Retina (tissue), 1 donor: ENCODE results near the gene SYNRG.

Experiments
- DNase-seq: peaks from one replicate; pipeline ENCODE4 v3.0.0-alpha.2; 2016

SYNRG gene

GRCh38 chr17:37493249-37494027, 115.8 kb downstream of the SYNRG start:
- DNase-seq: no peak

- no peak for DNase-seq
Observed at GRCh38 chr17:37492167-37492566, 117.1 kb downstream of the SYNRG start.

- peak; percentile 36 for DNase-seq
Observed at GRCh38 chr17:37490638-37491614, 118.3 kb downstream of the SYNRG start.

- DNase-seq: peak; percentile 75
Observed at GRCh38 chr17:37490022-37490587, 119.1 kb downstream of the SYNRG start.

- DNase-seq: peak; percentile 81
Observed at GRCh38 chr17:37489197-37490001, 119.8 kb downstream of the SYNRG start, which contains the start of gene DUSP14. TSS of gene DUSP14 (plus strand) at chr17:37489891. CDS start at chr17:37512273, 22,382 bp downstream.

GRCh38 chr17:37488607-37489196, 120.5 kb downstream of the SYNRG start:
- no peak for DNase-seq

- peak; percentile 25 for DNase-seq
Observed at GRCh38 chr17:37488009-37488604, 121.1 kb downstream of the SYNRG start.

- no peak for DNase-seq
Observed at GRCh38 chr17:37485938-37486570, 123.2 kb downstream of the SYNRG start.

- no peak for DNase-seq
Observed at GRCh38 chr17:37483311-37484039, 125.7 kb downstream of the SYNRG start.

GRCh38 chr17:37481001-37481665, 128.1 kb downstream of the SYNRG start:
- no peak for DNase-seq

GRCh38 chr17:37480427-37480826, 128.8 kb downstream of the SYNRG start:
- DNase-seq: no peak

- DNase-seq: no peak
Observed at GRCh38 chr17:37479025-37479424, 130.2 kb downstream of the SYNRG start.

- no peak for DNase-seq
Observed at GRCh38 chr17:37478187-37478586, 131.0 kb downstream of the SYNRG start.

- no peak for DNase-seq
Observed at GRCh38 chr17:37476431-37477120, 132.6 kb downstream of the SYNRG start.

GRCh38 chr17:37475731-37476420, 133.3 kb downstream of the SYNRG start:
- DNase-seq: no peak

- DNase-seq: no peak
Observed at GRCh38 chr17:37470181-37470580, 139.0 kb downstream of the SYNRG start.

- no peak for DNase-seq
Observed at GRCh38 chr17:37466471-37466870, 142.7 kb downstream of the SYNRG start.

GRCh38 chr17:37465069-37465616, 144.1 kb downstream of the SYNRG start:
- no peak for DNase-seq
